Pancreas (tissue), 10 donors: Measurements from ENCODE around the gene FCN3. TPM values are rescaled to one million over a fixed set of nuclear protein-coding genes. Genes with fewer than 3 reads are reported as not detected.

Experiments used
- ATAC-seq, 4 donors: fragments of 200-7000 bp; cut with Tn5 transposase; one replicate each; pipeline versions ENCODE4 v1.8.0 to v1.9.1; 2020; ENCODE audit warnings: mild to moderate bottlenecking in 4 of 4, moderate library complexity in 4 of 4
- DNase-seq, 6 donors: peaks; one replicate each; pipeline ENCODE4 v3.0.0-alpha.2; 2020
- FAIRE-seq: peaks from 2 replicates; lab custom pipeline; 2012; peaks lifted over from hg19 to GRCh38; lab: Jason Lieb, UNC
- H3K27ac ChIP-seq, 4 donors: fragments of 200-600 bp; sonication (generic); 1 replicate in 3 of 4; 2 replicates in 1 of 4; pipeline versions ENCODE4 v1.5.0 to v1.8.0; 2020
- H3K27me3 ChIP-seq, 4 donors: fragments of 200-600 bp; one replicate each; pipeline ENCODE4 v1.8.0; 2021
- H3K36me3 ChIP-seq, 3 donors: fragments of 200-600 bp; sonication (generic) in 1 of 3; one replicate each; pipeline versions ENCODE4 v1.5.0 to v1.8.0; 2020 to 2021
- H3K4me1 ChIP-seq, 3 donors: fragments of 200-600 bp; one replicate each; pipeline ENCODE4 v1.8.0; 2021
- H3K4me3 ChIP-seq, 4 donors: fragments of 200-600 bp; sonication (generic) in 2 of 4; one replicate each; pipeline versions ENCODE4 v1.5.0 to v1.8.0; 2020 to 2021
- H3K9me3 ChIP-seq, 4 donors: fragments of 200-600 bp; one replicate each; pipeline ENCODE4 v1.8.0; 2021
- CTCF ChIP-seq, 4 donors: fragments of 200-600 bp; sonication (generic) in 3 of 4; IDR thresholded peaks; one replicate each; pipeline versions ENCODE4 v1.5.0 to v1.8.0; 2021; ENCODE audit warnings: antibody characterized with exemption in 4 of 4
- WGBS, 2 donors: extraction: QIAGEN DNeasy Blood & Tissue Kit; methylation state at CpG; one replicate each; pipeline ENCODE4 v1.1.7; 2013; 5-methylcytosine and 5-hydroxymethylcytosine counted together
- intact Hi-C, 3 donors: fragments of 100-400 bp; cut with DNase I; formaldehyde crosslinking; loops; one replicate each; pipeline versions ENCODE4 v1.11.1 to v1.14.2; 2022
- polyA plus RNA-seq, 2 donors: library from polyadenylated mRNA; stranded (reverse); fragments of 200-250 nt; gene quantifications; one replicate each; pipeline ENCODE4 v1.2.3, GENCODE V29; 2013
- total RNA-seq, 6 donors: library from RNA; stranded (reverse); fragmentation: NEBNext Ultra II Directional in 4 of 6; extraction: Animal tissue kit (Norgen Biotek cat#: 25700) in 4 of 6; gene quantifications; one replicate each; pipeline versions ENCODE4 v1.2.1 to v1.2.4, GENCODE V29; 2021 to 2023
- donor health status: healthy with polysubstance abuse.
- donor health status: DM: no; HTN: no; CAD: no; lungs with moderate emphysema.
- donor health status: DM: no; HTN: no; CAD: no.
- donor health status: control.
- donor health status: control.
- donor health status: Bipolar disorder and iron deficiency.
- donor health status: DM: yes; HTN: yes; CAD: no.
- donor health status: DM: no; HTN: no; CAD: no.
- donor health status: DM: no; HTN: no; CAD: no.
- donor health status: DM: yes; HTN: yes; CAD: no.

The FCN3 gene
- total and polyA plus RNA-seq, 8 donors, result 0.39 to 19.7 (median 3.7) TPM

- Histone ChIP-seq H3K4me3 (peak within 1 kb of the TSS; percentile 70 to 94 (median 88)), H3K27me3 (no peaks in the 10 kb centered on the region), H3K4me1 (peaks cover 0 to 17% (median 7%) of the 10 kb centered on the region in 3 donors), H3K36me3 (peaks cover 0 to 6% (median 0%) of the 10 kb centered on the region in 3 donors), H3K9me3 (no peaks in the 10 kb centered on the region), H3K27ac (peak within 1 kb of the TSS; percentile 61 to 81 (median 77))
- peak in 2 of 4 donors; percentile 25 to 30 for TF ChIP-seq CTCF (IDR thresholded peaks at IDR 0.05)
- DNase-seq (peak; percentile 96 to 99 (median 98)), ATAC-seq (peak; percentile 99 to 100 (median 99)), FAIRE-seq (no peak)
- intact Hi-C loops, result no loop called here
- 0 to 1% methylated on average over 55 to 67 of the region's 67 CpGs for WGBS, 2 donors
Observed at GRCh38 chr1:27321813-27322568, 52.6 kb downstream of the FCN3 start, which contains the start of gene TMEM222. TMEM222 (plus strand) TSS chr1:27322163; CDS start chr1:27322198, 35 bp downstream.

Other genes with a start within 250 kb of the FCN3 start
- 10 to 100 TPM in 4 of 6 donors, 1 to 10 TPM in 2; 8.3 to 20.6 (median 11.1) TPM for gene SLC9A1, start 219.7 kb downstream of the FCN3 start, total RNA-seq
- 10 to 100 TPM in 1 of 2 donors, 1 to 10 TPM in 1; 9.8 to 15.0 TPM for gene SLC9A1, start 219.7 kb downstream of the FCN3 start, polyA plus RNA-seq
- gene WDTC1, start 140.2 kb downstream of the FCN3 start, total RNA-seq, result 10 to 100 TPM; 15.6 to 33.2 (median 20.0) TPM
- gene WDTC1, start 140.2 kb downstream of the FCN3 start, polyA plus RNA-seq, result 10 to 100 TPM; 12.2 to 12.8 TPM
- gene TMEM222, start 52.7 kb downstream of the FCN3 start, total RNA-seq, result 10 to 100 TPM; 11.9 to 22.1 (median 14.4) TPM
- 10 to 100 TPM; 27.7 to 37.0 TPM for gene TMEM222, start 52.7 kb downstream of the FCN3 start, polyA plus RNA-seq
- 100 to 1,000 TPM in 4 of 6 donors, 10 to 100 TPM in 2; 45.8 to 128 (median 104) TPM for gene SYTL1, start 32.8 kb downstream of the FCN3 start, total RNA-seq
- 100 to 1,000 TPM; 207 to 254 TPM for gene SYTL1, start 32.8 kb downstream of the FCN3 start, polyA plus RNA-seq
- 10 to 100 TPM in 3 of 6 donors, 1 to 10 TPM in 3; 4.7 to 18.7 (median 9.8) TPM for gene MAP3K6, start 7.9 kb downstream of the FCN3 start, total RNA-seq
- gene MAP3K6, start 7.9 kb downstream of the FCN3 start, polyA plus RNA-seq, result 10 to 100 TPM; 51.2 to 65.7 TPM
- under 1 TPM in 4 of 6 donors, not detected in 2; 0.19 to 0.66 (median 0.44) TPM for gene CD164L2, start 8.5 kb upstream of the FCN3 start, total RNA-seq
- under 1 TPM; 0.54 to 0.76 TPM for gene CD164L2, start 8.5 kb upstream of the FCN3 start, polyA plus RNA-seq
- gene GPR3, start 17.8 kb upstream of the FCN3 start, total RNA-seq, result under 1 TPM in 3 of 6 donors, not detected in 3; 0.09 to 0.28 (median 0.21) TPM
- gene GPR3, start 17.8 kb upstream of the FCN3 start, polyA plus RNA-seq, result under 1 TPM; 0.30 to 0.52 TPM
- gene WASF2, start 115.3 kb upstream of the FCN3 start, total RNA-seq, result 10 to 100 TPM; 42.2 to 83.2 (median 54.5) TPM
- gene WASF2, start 115.3 kb upstream of the FCN3 start, polyA plus RNA-seq, result 10 to 100 TPM; 13.5 to 16.1 TPM
- gene AHDC1, start 229.3 kb upstream of the FCN3 start, total RNA-seq, result 10 to 100 TPM; 10.4 to 22.4 (median 13.7) TPM
- gene AHDC1, start 229.3 kb upstream of the FCN3 start, polyA plus RNA-seq, result 10 to 100 TPM; 16.3 to 27.5 TPM